HTR-8/SVneo (cell line): ENCODE results near the gene FOXC2.

Experiments used
- DNase-seq: peaks from one replicate; pipeline ENCODE4 v3.0.0; 2011; ENCODE audit warnings: low spot score, mixed read lengths; ENCODE audit not compliant: insufficient read length
- FAIRE-seq: peaks from 2 replicates; lab custom pipeline; 2011; peaks lifted over from hg19 to GRCh38; lab: Jason Lieb, UNC

FOXC2 gene

GRCh38 chr16:86553356-86553755 lies 13.3 kb upstream of the FOXC2 start:
- FAIRE-seq (no peak), DNase-seq (no peak)

GRCh38 chr16:86554599-86554916 lies 12.1 kb upstream of the FOXC2 start:
- no peak for FAIRE-seq

GRCh38 chr16:86554917-86555703 lies 11.5 kb upstream of the FOXC2 start, which contains the start of gene MTHFSD:
TSS of gene MTHFSD (minus strand) at chr16:86555235. CDS start at chr16:86555184, 51 bp downstream.
- DNase-seq (peak; percentile 98), FAIRE-seq (peak; percentile 99)

More at GRCh38 chr16:86554599-86554916, 12.1 kb upstream of the FOXC2 start:
- DNase-seq: no peak

- DNase-seq (no peak), FAIRE-seq (peak; percentile 42)
Measured at GRCh38 chr16:86555704-86556075, 10.9 kb upstream of the FOXC2 start.

- DNase-seq (no peak), FAIRE-seq (no peak)
Measured at GRCh38 chr16:86556576-86556975, 10.1 kb upstream of the FOXC2 start.

GRCh38 chr16:86557587-86557986 lies 9.0 kb upstream of the FOXC2 start:
- no peak for DNase-seq
- no peak for FAIRE-seq

GRCh38 chr16:86558355-86559193 lies 8.1 kb upstream of the FOXC2 start:
- DNase-seq: no peak
- FAIRE-seq: no peak

GRCh38 chr16:86559802-86560305 lies 6.8 kb upstream of the FOXC2 start:
- FAIRE-seq: no peak
- DNase-seq: no peak

GRCh38 chr16:86562356-86562755 lies 4.3 kb upstream of the FOXC2 start:
- no peak for DNase-seq

GRCh38 chr16:86563469-86564345 lies 2.9 kb upstream of the FOXC2 start:
- peak; percentile 72 for FAIRE-seq

More at GRCh38 chr16:86562356-86562755, 4.3 kb upstream of the FOXC2 start:
- FAIRE-seq: no peak

GRCh38 chr16:86565181-86565631 lies 1.4 kb upstream of the FOXC2 start:
- DNase-seq (no peak), FAIRE-seq (no peak)

More at GRCh38 chr16:86563469-86564345, 2.9 kb upstream of the FOXC2 start:
- peak; percentile 67 for DNase-seq

- no peak for FAIRE-seq
- DNase-seq: no peak
Measured at GRCh38 chr16:86565644-86566511, 751 bp upstream of the FOXC2 start.

GRCh38 chr16:86566966-86567700 lies 504 bp downstream of the FOXC2 start:
- FAIRE-seq (peak; percentile 62), DNase-seq (no peak)

- no peak for DNase-seq
- no peak for FAIRE-seq
Measured at GRCh38 chr16:86567701-86568581, 1.3 kb downstream of the FOXC2 start.

GRCh38 chr16:86568677-86569623 lies 2.3 kb downstream of the FOXC2 start:
- DNase-seq (no peak), FAIRE-seq (no peak)

- DNase-seq (no peak), FAIRE-seq (no peak)
Measured at GRCh38 chr16:86569701-86570447, 3.2 kb downstream of the FOXC2 start.
